BE2C (cell line): ENCODE data around the gene BCO1.

Experiments used
- DNase-seq: peaks from one replicate; pipeline ENCODE4 v3.0.0-alpha.2; 2020
- H3K27me3 ChIP-seq: fragments of 250-450 bp; sonication (Bioruptor Pico); 2 replicates; pipeline ENCODE4 v1.5.1; 2020; ENCODE audit warnings: mild to moderate bottlenecking
- H3K36me3 ChIP-seq: fragments of 250-450 bp; sonication (Bioruptor Pico); 2 replicates; pipeline ENCODE4 v1.5.1; 2020; ENCODE audit warnings: mild to moderate bottlenecking
- H3K4me1 ChIP-seq: fragments of 250-450 bp; sonication (Bioruptor Pico); 2 replicates; pipeline ENCODE4 v1.5.1; 2020
- H3K4me3 ChIP-seq: 2 replicates; pipeline ENCODE4 v1.5.1; 2011; ENCODE audit warnings: low read depth, low read length
- H3K9me3 ChIP-seq: fragments of 250-450 bp; sonication (Bioruptor Pico); 2 replicates; pipeline ENCODE4 v1.5.1; 2020
- CTCF ChIP-seq: IDR thresholded peaks from 2 replicates; pipeline ENCODE4 v1.5.1; 2012; ENCODE audit warnings: mild to moderate bottlenecking, low read depth, low read length

The BCO1 gene

GRCh38 chr16:81214745-81215166, 23.7 kb upstream of the BCO1 start:
- H3K9me3 ChIP-seq = no peaks in the 10 kb centered on the region
- no peak overlapping the region for H3K4me3 ChIP-seq
- DNase-seq = no peak
- no peaks in the 10 kb centered on the region for H3K27me3 ChIP-seq
- no peaks in the 10 kb centered on the region for H3K36me3 ChIP-seq
- peak; percentile 28 for TF ChIP-seq CTCF
- no peaks in the 10 kb centered on the region; the same call in 1 of the 2 replicates for H3K4me1 ChIP-seq

DNA sequence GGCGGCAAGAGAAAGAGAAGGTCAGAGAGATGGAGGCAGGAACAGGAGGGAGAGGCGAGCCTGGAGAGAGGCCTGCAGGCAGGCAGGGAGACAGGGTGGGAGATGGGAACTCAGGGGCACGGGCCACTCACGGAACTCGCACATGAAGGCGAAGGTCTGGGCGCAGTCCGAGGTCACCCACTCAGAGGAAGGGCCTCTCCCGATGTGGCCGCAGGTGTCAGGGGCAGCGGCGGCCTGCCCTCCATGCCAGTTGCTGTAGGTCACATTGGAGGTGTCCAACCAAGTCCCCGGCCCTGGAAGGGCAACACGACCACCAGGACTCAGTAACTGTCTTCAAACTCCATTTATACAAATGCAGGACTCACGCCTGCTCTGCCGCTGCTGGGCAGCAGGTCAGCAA, 22.4 kb upstream of the BCO1 start:
- no peaks in the 10 kb centered on the region for H3K36me3 ChIP-seq
- no peaks in the 10 kb centered on the region for H3K27me3 ChIP-seq
- DNase-seq = no peak
- H3K4me3 ChIP-seq = no peak overlapping the region
- no peaks in the 10 kb centered on the region for H3K9me3 ChIP-seq
- TF ChIP-seq CTCF = no peak
- H3K4me1 ChIP-seq = no peaks in the 10 kb centered on the region; the same call in none of the 2 replicates

GRCh38 chr16:81216706-81217105, 21.8 kb upstream of the BCO1 start:
- no peaks in the 10 kb centered on the region for H3K27me3 ChIP-seq
- H3K9me3 ChIP-seq = no peaks in the 10 kb centered on the region
- TF ChIP-seq CTCF = no peak
- H3K4me3 ChIP-seq = no peak overlapping the region
- no peaks in the 10 kb centered on the region; the same call in none of the 2 replicates for H3K4me1 ChIP-seq
- no peaks in the 10 kb centered on the region for H3K36me3 ChIP-seq
- no peak for DNase-seq

DNA sequence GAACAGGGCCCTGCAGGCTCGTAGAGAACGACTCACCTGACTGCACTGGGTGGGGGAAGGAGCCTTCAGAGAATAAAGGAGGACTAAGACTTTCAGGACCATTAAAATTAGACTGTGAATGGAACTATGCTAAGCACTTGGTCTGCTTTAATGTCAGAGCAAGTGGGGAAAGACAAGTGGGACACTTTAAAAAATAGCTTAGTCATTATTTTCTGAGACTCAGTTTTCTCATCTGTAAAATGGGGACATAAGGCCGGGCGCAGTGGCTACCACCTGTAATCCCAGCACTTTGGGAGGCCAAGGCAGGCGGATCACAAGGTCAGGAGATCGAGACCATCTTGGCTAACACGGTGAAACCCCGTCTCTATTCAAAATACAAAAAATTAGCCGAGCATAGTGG, 19.3 kb upstream of the BCO1 start:
- Histone ChIP-seq H3K36me3 (no peaks in the 10 kb centered on the region), H3K4me3 (no peak overlapping the region), H3K4me1 (no peaks in the 10 kb centered on the region; the same call in 1 of the 2 replicates), H3K9me3 (no peaks in the 10 kb centered on the region), H3K27me3 (no peaks in the 10 kb centered on the region)
- no peak for TF ChIP-seq CTCF
- DNase-seq = no peak

DNA sequence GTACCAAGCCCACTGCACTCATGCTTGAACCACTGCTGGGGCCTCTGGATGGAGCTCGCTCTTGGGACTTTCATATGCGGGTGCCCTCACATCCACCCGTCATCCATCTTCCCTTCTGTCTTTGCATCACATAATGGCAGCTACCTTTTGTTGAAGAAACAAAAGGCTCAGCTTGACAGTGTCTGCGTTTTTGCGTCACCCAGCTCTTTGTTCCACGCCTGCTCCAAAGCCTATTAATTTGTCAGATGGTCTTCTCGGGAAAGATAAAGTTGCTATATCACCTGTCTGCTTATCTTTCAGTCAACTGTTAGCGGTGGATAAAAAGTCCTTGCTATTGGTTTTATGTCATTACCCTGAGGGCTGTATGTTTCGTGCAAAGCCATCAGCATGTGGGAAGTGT, 18.1 kb upstream of the BCO1 start:
- H3K4me3 ChIP-seq = no peak overlapping the region
- H3K4me1 ChIP-seq = no peaks in the 10 kb centered on the region; the same call in 1 of the 2 replicates
- H3K9me3 ChIP-seq = no peaks in the 10 kb centered on the region
- H3K36me3 ChIP-seq = no peaks in the 10 kb centered on the region
- no peak for TF ChIP-seq CTCF
- no peak for DNase-seq
- H3K27me3 ChIP-seq = no peaks in the 10 kb centered on the region

GRCh38 chr16:81221731-81222130, 16.8 kb upstream of the BCO1 start:
- DNase-seq = no peak
- H3K27me3 ChIP-seq = no peaks in the 10 kb centered on the region
- H3K4me1 ChIP-seq = no peaks in the 10 kb centered on the region; the same call in 1 of the 2 replicates
- no peaks in the 10 kb centered on the region for H3K9me3 ChIP-seq
- no peak for TF ChIP-seq CTCF
- no peak overlapping the region for H3K4me3 ChIP-seq
- H3K36me3 ChIP-seq = no peaks in the 10 kb centered on the region
